HG03066 (cell line): ENCODE results near the gene CXCL10.

Source experiments
- ATAC-seq: cut with Tn5 transposase; IDR thresholded peaks from one replicate; pipeline ENCODE4 v1.9.1; 2021; ENCODE audit warnings: low read depth; ENCODE audit not compliant: unreplicated experiment

CXCL10 gene

DNA sequence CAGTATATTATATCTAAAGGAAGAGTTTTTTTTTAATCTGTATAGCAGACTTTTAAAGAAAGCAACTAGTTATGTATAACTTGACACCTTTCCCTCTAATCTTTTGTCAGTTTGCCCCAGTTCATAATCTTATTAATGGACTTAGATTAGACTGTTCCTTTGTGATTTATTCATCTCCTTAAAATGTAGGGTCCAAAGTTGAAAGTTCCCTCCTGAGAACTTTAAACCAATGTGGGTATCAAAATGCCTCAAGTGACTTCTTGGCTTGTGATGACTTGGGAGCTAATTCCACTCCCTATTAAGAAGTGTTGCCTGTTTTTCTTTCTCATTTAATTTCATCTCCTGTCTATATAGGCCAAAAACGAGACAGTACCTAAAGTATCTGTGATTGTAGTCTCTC, 26.2 kb downstream of the CXCL10 start:
- no peak for ATAC-seq

- ATAC-seq, result no peak
Measured at GRCh38 chr4:75995727-75996126, 27.6 kb downstream of the CXCL10 start.

DNA sequence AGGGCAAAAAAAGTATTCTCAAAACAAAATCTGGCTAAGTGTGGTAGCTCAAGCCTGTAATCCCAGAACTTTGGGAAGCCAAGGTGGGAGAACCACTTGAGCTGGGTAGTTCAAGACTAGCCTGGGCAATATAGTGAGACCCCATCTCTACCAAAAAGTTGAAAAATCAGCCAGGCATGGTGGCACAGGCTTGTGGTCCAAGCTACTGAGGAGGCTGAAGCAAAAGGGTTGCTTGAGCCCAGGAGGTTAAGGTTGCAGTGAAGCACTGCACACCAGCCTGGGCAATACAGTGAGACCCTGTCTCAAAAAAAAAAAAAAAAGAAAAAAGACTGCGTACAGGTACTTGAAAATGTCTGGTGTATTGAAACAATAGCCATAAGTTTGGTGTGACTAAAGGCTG, 30.8 kb downstream of the CXCL10 start:
- ATAC-seq, result no peak

DNA sequence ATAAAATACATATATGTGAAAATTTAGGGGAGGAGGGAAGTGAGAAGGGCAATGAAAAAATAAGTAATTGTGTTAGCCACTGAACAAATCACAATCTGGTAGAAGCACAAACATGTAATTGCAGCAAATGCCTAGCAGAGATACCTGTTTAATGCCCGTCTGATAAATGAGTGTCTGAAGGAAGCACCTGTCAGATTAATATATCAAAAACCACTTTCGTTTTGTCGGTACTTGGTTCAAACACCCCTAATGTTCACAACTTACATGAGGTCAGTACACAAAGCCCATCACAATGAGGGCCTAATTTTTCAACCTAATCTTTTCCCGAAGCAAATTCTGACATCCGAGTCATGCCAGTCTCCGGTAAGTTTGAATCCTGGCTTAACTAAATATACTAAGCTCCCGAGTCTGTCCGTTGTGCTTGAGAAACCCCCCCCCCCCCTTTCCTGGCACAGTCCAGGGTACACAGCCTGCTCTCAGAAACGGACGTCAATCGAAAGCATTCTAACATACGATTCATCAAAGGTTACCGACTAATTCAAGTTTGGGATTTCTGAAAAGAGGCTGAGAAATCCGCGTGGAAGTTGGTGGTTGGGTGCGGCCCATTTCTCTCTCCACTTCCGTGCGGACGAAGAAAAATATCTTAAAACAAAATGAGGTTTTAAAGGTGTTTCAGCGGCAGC, 33.3 kb downstream of the CXCL10 start:
- no peak for ATAC-seq

DNA sequence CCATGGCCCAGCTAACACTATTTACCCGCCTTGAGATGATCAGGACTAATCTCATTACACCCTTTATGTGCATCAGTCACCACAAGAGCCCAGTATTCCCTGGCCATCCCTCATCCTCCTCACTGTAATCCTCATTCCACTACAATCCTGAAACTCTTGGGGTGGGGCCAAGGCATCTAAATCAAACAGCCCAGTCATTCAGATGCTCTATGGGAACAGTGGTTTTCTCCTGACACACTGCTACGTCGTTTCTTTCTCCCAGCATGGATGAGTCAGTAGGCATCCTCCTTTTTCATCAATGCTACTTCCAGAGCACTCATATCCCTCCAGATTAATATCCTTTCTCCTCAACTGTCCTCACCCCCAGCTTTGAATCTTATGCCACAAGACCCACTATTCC, 38.2 kb downstream of the CXCL10 start:
- no peak for ATAC-seq

DNA sequence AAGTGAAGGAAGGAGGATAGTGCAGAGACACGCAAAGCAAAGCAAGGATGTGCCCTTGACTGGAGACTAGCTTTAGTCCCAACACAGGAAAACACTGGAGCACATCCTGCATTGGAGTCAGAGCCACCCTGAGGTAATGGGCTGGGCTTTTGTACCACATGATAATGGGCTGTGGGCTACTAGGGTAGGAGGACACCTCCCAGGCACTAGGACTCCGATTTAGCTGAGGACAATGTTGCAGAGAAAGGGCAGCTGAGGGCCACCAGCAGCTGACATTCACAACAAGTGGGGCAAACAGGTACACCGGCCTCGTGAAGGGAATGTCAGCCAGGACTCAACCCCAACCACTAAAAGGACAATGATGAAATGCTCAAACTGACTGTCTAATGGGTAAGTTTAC, 42.7 kb downstream of the CXCL10 start:
- ATAC-seq, result no peak

DNA sequence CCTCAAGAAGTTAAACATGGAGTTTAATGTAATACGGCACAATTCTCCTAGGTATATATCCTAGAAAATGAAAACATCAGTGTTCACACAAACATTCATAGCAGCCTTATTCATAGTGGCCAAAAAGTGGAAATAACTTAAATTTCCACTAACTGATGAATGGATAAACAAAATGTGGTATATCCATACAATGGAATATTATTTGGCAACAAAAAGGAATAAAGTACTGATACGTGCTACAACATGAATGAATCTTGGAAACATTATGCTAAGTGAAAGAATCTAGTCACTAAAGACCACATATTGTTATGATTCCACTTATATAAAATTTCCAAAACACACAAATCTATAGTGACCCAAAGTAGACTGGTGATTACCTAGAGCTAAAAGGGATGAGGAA, 47.1 kb downstream of the CXCL10 start:
- no peak for ATAC-seq

- ATAC-seq, result no peak
Measured at GRCh38 chr4:75973766-75974165, 49.5 kb downstream of the CXCL10 start.
